ENCODE data around the gene HAAO.

Gene HAAO

DNA sequence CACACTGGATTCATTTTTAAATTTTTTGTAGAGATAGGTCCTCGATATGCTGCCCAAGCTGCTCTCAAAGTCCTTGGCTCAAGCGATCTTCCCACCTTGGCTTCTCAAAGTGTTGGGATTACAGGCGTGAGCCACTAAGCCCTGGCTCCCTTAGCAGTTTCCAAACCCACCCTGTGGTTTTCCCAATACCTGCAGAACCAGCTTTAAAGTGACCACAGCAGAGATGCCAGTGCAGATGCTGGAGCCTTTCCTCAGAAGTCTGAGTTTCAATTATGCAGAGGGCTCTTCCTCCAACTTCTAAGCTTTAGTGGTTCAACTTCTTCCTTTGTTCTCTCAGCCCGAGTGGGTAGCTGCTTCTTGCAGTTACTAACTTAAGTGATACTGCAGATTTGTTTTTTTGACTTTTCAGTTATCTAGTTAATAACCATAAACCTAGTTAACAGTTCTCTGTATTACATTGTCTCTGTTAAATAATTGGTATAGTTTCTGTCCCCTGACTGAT is 8.1 kb upstream of the HAAO start:
- DNase-seq (ENCODE audit: low read depth) = no peak
- H3K4me3 ChIP-seq (ENCODE audit: low read depth, low read length) = no peak overlapping the region
- TF ChIP-seq, protein P1, sequence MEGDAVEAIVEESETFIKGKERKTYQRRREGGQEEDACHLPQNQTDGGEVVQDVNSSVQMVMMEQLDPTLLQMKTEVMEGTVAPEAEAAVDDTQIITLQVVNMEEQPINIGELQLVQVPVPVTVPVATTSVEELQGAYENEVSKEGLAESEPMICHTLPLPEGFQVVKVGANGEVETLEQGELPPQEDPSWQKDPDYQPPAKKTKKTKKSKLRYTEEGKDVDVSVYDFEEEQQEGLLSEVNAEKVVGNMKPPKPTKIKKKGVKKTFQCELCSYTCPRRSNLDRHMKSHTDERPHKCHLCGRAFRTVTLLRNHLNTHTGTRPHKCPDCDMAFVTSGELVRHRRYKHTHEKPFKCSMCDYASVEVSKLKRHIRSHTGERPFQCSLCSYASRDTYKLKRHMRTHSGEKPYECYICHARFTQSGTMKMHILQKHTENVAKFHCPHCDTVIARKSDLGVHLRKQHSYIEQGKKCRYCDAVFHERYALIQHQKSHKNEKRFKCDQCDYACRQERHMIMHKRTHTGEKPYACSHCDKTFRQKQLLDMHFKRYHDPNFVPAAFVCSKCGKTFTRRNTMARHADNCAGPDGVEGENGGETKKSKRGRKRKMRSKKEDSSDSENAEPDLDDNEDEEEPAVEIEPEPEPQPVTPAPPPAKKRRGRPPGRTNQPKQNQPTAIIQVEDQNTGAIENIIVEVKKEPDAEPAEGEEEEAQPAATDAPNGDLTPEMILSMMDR (IDR thresholded peaks at IDR 0.05; ENCODE audit: low read depth, low read length, missing control alignments) = no peak

DNA sequence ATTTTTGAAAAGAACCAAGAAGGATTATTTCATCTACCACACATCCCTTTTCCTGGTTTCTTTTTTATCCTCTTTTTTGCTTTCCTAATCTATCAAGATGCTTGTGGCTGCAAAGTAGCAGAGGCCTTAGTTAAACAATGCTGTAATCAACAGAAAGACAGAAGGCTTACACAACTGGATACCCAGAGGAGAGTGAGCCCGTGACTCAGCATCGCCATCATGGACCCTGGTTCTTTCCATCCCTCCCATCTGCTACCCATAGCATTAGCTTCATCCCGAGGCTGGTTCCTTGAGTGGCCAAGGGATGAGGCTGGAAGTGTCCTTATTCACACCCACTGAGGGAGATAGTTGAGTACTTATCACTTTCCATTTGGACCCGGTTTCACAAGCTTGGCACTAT is 7.5 kb upstream of the HAAO start:
- H3K4me3 ChIP-seq (ENCODE audit: low read depth, low read length) = no peak overlapping the region
- TF ChIP-seq, protein P1 (IDR thresholded peaks at IDR 0.05; ENCODE audit: low read depth, low read length, missing control alignments) = no peak
- DNase-seq (ENCODE audit: low read depth) = no peak

DNA sequence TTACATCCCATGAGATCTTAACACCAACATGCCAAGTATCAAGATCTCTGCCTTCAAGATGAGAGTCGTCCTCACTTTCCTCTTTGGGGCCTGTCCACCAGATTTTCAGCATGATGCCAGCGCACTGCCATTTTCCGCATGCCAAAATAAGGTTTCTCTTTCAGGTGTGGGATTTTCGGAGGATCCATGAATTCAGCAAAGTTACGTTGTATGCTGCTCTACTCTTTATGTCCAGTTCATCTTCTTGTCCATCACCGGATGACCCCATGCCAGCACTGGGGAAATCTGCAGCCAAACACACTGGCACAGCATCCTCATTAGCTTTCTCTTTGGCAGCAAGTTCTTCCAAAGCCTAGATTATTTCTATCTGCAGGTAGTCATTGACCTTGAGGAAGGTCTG is 4.9 kb upstream of the HAAO start:
- no peak overlapping the region for H3K4me3 ChIP-seq (ENCODE audit: low read depth, low read length)
- no peak for DNase-seq (ENCODE audit: low read depth)
- TF ChIP-seq, protein P1 (IDR thresholded peaks at IDR 0.05; ENCODE audit: low read depth, low read length, missing control alignments) = no peak

DNA sequence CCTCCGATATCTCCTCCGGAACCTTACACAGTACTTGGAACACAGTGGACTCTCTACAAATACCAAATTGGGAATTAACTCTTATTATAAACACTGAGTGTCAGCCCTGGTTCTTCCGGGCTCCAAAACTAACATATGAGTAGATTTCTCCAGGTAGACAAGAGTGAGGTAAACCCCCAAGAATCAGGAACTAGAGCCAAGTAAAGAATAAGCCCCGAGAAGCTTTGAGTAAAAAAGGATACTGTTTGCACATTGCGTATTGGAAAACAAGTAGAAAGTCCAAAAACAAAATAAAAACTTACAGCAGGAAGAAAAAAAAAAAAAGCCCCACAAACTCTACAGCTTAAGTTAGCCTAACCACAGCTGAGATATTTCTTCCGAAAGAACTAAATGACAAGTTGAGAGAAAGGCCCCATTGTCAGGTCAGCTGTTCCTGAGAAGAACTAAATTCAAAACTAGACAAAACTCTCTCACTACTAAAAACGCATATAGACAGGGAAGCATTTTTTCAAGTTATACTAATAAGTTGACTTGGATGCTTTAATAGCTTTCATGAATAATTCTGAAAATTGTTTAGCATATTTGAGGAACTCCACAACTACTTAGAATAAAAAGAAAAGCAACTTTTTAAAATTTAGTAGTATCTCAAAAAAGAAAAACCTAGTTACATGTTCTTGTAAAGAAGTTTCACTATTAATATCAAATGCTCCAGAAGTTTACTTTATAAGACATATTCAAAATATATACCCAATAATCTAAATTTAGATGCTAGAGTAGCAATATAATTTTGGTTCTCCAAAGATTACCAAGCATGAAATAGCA is 4.3 kb upstream of the HAAO start:
- DNase-seq (ENCODE audit: low read depth) = peak; percentile 76
- TF ChIP-seq, protein P1 (IDR thresholded peaks at IDR 0.05; ENCODE audit: low read depth, low read length, missing control alignments) = no peak

DNA sequence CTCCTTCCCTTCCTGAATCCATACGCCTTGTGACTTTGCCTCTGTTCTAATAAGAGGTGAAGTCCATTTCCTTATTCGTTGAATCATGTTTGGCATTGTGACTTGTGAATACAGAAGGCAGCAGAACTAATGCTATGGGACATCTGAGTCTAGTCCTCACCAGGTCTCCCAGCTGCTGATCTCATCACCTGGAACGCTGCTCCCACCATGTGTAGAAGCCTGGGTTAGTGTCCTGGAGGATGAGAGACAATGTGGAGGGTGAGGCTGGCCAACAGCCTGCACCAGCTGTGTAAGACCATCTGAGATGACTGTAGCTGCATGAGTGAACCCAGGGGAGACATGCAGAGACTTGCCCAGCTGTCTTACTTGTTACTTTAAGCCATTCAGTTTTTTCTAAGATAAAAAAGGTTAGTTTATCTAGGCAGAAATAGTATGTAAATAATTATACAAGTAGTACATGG is 3.5 kb upstream of the HAAO start:
- TF ChIP-seq, protein P1 (IDR thresholded peaks at IDR 0.05; ENCODE audit: low read depth, low read length, missing control alignments) = no peak
- no peak for DNase-seq (ENCODE audit: low read depth)
- peak overlapping the region; percentile 26; the same call in 1 of the 2 replicates for H3K4me3 ChIP-seq (ENCODE audit: low read depth, low read length)

More for the DNA sequence above, 4.3 kb upstream of the HAAO start:
- peak overlapping the region; percentile 26 for H3K4me3 ChIP-seq (ENCODE audit: low read depth, low read length)

DNA sequence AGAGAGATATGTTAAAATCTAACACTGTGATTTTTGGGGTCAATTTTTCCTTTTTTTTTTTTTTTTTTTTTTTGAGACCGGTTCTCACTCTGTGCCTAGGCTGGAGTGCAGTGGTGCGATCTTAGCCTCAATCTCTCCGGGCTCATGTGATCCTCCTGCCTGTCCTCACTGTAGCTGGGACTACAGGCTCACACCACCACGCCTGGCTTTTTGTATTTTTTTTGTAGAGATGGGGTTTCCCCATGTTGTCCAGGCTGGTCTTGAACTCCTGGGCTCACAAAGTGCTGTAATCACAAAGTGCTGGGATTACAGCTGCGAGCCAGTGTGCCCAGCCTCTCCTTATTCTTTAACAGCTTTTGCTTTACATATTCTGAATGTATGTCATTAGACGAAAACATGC is 2.9 kb upstream of the HAAO start:
- no peak for DNase-seq (ENCODE audit: low read depth)
- H3K4me3 ChIP-seq (ENCODE audit: low read depth, low read length) = peak overlapping the region; percentile 24; the same call in 1 of the 2 replicates
- TF ChIP-seq, protein P1 (IDR thresholded peaks at IDR 0.05; ENCODE audit: low read depth, low read length, missing control alignments) = no peak
